Activated CD4-positive, alpha-beta T cell treated with anti-CD3 and anti-CD28 coated beads for 36 hours (primary cell): ENCODE measurements around the gene MKRN2OS. TPM values are rescaled to one million over a fixed set of nuclear protein-coding genes. Genes with fewer than 3 reads are reported as not detected.

Source experiments
- ATAC-seq: fragments of 200-7000 bp; cut with Tn5 transposase; one replicate; pipeline ENCODE4 v1.10.0; 2021; ENCODE audit warnings: mild to moderate bottlenecking, moderate library complexity
- CTCF ChIA-PET: fragments of 350-600 bp; sonication (Branson Sonifier 250); formaldehyde crosslinking; loops from one replicate; lab custom pipeline; 2021; ENCODE audit warnings: antibody characterized with exemption; lab: Charles Lee
- POLR2A ChIA-PET: fragments of 350-600 bp; sonication (Branson Sonifier 250); formaldehyde crosslinking; loops from one replicate; lab custom pipeline; 2021; ENCODE audit warnings: antibody characterized with exemption, inconsistent platforms; lab: Charles Lee
- DNase-seq: peaks from one replicate; pipeline ENCODE4 v3.0.0-alpha.2; 2020
- H3K27ac Mint-ChIP-seq: one replicate; pipeline ENCODE4 v1.8.0; 2021; ENCODE audit warnings: mixed read lengths
- H3K27me3 Mint-ChIP-seq: one replicate; pipeline ENCODE4 v1.8.0; 2021; ENCODE audit warnings: mixed read lengths
- H3K36me3 Mint-ChIP-seq: one replicate; pipeline ENCODE4 v1.8.0; 2021; ENCODE audit warnings: low read depth, mixed read lengths
- H3K4me1 Mint-ChIP-seq: one replicate; pipeline ENCODE4 v1.8.0; 2021; ENCODE audit warnings: mixed read lengths
- H3K4me3 Mint-ChIP-seq: one replicate; pipeline ENCODE4 v1.8.0; 2021; ENCODE audit warnings: mild to moderate bottlenecking, moderate library complexity, mixed read lengths
- H3K9me3 Mint-ChIP-seq: one replicate; pipeline ENCODE4 v1.8.0; 2021; ENCODE audit warnings: low read depth, mixed read lengths
- intact Hi-C, 2 experiments: fragments of 100-400 bp; cut with DNase I in 1 of 2; cut with micrococcal nuclease in 1 of 2; formaldehyde crosslinking; loops; one replicate each; pipeline versions ENCODE4 v1.14.2 to v1.15.1; 2022 to 2024; cut with DNase I, micrococcal nuclease
- total RNA-seq, 2 experiments: library from RNA; stranded (reverse); gene quantifications; one replicate each; pipeline ENCODE4 v1.2.3, GENCODE V29; 2021

Gene MKRN2OS
- total RNA-seq, 2 experiments from 2014 or later = not detected

DNA sequence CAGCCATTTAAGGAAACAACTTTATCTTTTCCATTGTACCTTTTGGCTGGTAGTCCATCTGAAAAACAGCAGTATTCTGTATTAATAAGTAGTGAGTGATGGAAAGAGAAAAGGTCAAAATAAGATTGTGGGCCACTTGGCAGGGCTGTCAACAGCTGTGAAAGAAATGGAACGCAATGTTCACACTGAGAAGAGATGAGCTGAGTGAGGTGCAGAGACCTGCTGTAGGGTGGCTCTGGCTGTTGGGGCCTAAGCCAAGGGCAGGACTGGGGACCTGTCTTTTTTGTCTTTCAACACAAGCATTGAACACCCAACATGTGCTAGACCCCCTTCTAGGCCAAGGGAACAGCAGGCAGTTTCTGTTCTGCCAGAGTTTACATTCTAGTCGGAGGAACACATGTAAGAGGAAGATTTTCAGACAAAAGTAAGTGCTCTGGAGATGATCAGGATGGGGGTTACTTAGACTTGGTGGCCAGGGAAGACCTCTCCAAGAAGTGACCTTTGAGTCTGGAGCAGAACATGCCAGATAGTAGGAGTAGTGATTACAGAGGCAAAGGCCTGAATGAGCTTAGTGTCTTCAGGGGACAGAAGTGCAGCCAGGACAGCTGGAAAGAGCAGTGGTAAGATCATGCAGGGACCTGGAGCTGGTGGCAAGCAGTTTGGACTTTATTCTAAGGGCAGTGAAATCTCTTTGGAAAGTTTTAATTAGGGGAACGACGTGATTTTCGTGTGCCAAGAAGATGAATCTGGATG, 31.4 kb downstream of the MKRN2OS start:
- POLR2A ChIA-PET = interaction anchor here (0.6 kb wide), 1 partner anchor 318 kb away, joined by 3 read pairs; no protein-coding TSS in a partner anchor
- H3K27ac Mint-ChIP-seq = no peak overlapping the region

DNA sequence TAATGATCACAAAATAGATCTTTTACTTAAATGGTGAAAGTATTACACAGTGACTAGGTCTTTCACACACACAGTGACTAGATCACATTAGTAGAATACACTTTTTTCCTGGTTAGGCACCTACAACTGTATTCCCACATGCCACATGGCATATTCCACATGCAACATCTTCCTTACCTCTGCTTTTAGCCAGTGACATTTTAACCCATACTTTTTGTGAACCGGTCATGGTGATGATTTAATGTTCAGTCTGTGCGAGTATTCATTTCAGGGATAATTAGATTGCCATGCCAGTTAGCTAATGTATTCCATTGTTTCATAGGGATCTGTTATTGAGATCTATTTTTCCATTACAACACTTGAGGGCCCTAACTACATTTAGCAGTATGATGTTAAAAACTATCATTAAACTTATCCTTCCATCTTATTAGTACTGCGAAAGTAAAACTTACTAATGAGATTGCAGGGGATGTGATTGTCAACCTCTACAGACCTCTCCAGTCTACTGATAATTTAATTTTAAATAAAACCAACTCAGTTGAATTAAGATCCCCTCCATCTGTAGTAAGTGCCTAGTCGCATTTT, 32.7 kb downstream of the MKRN2OS start:
- Mint-ChIP-seq H3K27me3 (no peaks in the 10 kb centered on the region), H3K4me3 (no peak overlapping the region), H3K9me3 (no peaks in the 10 kb centered on the region), H3K36me3 (peaks cover 11% of the 10 kb centered on the region), H3K27ac (no peak overlapping the region), H3K4me1 (no peaks in the 10 kb centered on the region)
- DNase-seq = no peak
- ATAC-seq = no peak
- intact Hi-C loops = no loop called here
- ChIA-PET POLR2A (no interaction called here), CTCF (no interaction called here)

More for the DNA sequence above, 31.4 kb downstream of the MKRN2OS start:
- Mint-ChIP-seq H3K4me1 (no peaks in the 10 kb centered on the region), H3K36me3 (peaks cover 9% of the 10 kb centered on the region), H3K9me3 (no peaks in the 10 kb centered on the region), H3K27me3 (no peaks in the 10 kb centered on the region), H3K4me3 (no peak overlapping the region)
- ATAC-seq = no peak
- CTCF ChIA-PET = interaction anchor here (0.5 to 0.7 kb wide), 3 partner anchors 9 to 446 kb away, joined by 3 to 4 read pairs (median 3); no protein-coding TSS in a partner anchor
- intact Hi-C loops = no loop called here
- no peak for DNase-seq

DNA sequence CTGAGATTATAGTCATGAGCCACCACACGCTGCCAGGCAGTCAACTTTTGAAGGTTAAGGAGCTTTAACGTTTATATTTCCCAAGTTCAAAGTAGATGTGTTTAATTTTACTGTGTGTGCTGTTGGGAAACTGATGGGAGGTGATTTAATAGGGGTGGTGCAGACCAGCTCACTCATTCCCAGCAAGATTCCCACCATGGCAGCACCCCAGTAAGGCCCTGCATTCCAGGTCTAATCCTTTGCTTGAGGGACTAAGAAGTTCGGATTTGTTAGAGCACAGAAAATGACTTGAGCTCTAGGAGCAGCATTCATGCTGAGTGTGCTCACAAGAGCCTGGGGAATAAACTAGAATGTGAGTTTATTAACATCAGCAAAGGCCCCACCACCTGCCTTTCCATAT, 35.8 kb downstream of the MKRN2OS start:
- Mint-ChIP-seq H3K4me1 (no peaks in the 10 kb centered on the region), H3K27me3 (no peaks in the 10 kb centered on the region), H3K27ac (no peak overlapping the region), H3K36me3 (peaks cover 33% of the 10 kb centered on the region), H3K4me3 (no peak overlapping the region), H3K9me3 (no peaks in the 10 kb centered on the region)
- POLR2A ChIA-PET = no interaction called here
- DNase-seq = no peak
- CTCF ChIA-PET = interaction anchor here (0.6 to 1.3 kb wide), 3 partner anchors 23 to 211 kb away, joined by 3 read pairs; no protein-coding TSS in a partner anchor
- intact Hi-C loops = no loop called here
- ATAC-seq = no peak

DNA sequence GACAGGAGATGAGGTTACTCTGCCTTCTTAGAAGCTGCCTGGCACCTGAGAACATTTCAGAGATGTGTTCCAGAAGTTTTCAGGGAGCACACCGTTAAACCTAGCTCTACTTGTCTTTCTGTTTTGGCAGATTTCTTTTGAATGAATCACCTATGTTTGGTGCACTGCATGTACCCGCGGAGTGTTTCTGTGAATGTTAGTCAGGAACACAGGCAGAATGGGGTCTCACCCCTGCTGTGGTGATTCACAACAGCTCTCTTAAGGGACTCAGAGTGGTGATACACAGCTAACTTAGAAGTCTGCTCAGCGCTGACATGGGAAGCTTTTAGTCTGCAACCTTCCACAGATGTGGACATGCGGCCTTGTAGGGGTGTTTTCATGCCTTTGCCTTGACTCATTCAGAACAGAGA, 37.0 kb downstream of the MKRN2OS start:
- DNase-seq (no peak), ATAC-seq (no peak)
- Mint-ChIP-seq H3K36me3 (peaks cover 45% of the 10 kb centered on the region), H3K4me1 (no peaks in the 10 kb centered on the region), H3K27ac (no peak overlapping the region), H3K27me3 (no peaks in the 10 kb centered on the region), H3K4me3 (no peak overlapping the region), H3K9me3 (no peaks in the 10 kb centered on the region)
- CTCF ChIA-PET = interaction anchor here (1.1 to 1.3 kb wide), 2 partner anchors 46 to 212 kb away, joined by 3 read pairs; no protein-coding TSS in a partner anchor
- intact Hi-C loops = no loop called here
- POLR2A ChIA-PET = no interaction called here

DNA sequence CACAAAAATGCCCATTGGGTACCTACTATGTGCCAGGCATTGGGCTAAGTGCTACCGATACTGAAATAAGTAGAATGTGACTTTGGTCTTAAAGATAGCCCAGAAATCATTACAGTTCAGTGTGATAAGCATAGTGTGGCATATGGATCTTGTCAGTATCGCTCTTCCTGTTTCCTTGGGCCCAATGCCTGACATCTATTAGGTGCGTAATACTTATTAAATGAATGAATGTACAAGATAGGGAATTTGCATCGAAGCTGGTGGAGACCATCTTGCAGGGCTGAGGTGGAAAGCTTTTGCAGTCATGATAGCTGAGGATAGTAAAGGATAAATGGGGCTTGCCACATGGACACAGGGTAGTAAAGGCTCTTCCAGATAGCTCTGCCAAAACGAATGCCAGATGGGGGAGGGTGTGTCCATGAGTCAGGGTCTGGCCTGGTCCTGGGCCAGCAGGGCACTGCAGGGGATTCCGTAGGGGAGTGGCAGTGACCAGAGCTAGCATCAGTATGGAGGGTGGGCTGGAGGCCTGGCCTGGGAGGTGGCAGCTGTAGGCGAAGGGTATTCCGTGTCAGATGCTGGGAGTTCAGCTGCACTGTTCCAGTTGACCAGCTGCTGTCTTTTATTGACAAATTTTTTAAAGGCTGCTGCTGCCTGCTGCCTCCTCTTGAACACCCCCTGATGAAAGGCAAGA, 37.6 kb downstream of the MKRN2OS start:
- no peaks in the 10 kb centered on the region for H3K9me3 Mint-ChIP-seq
- H3K36me3 Mint-ChIP-seq = peaks cover 48% of the 10 kb centered on the region
- no peak overlapping the region for H3K4me3 Mint-ChIP-seq
- no peak overlapping the region for H3K27ac Mint-ChIP-seq
- intact Hi-C loops = no loop called here
- H3K4me1 Mint-ChIP-seq = no peaks in the 10 kb centered on the region
- ATAC-seq (no peak), DNase-seq (no peak)
- H3K27me3 Mint-ChIP-seq = no peaks in the 10 kb centered on the region
- ChIA-PET CTCF (interaction anchor here (0.6 kb wide), 1 partner anchor 12 kb away, joined by 3 read pairs; no protein-coding TSS in a partner anchor), POLR2A (interaction anchor here (0.6 kb wide), 1 partner anchor 145 kb away, joined by 3 read pairs; no protein-coding TSS in a partner anchor)

DNA sequence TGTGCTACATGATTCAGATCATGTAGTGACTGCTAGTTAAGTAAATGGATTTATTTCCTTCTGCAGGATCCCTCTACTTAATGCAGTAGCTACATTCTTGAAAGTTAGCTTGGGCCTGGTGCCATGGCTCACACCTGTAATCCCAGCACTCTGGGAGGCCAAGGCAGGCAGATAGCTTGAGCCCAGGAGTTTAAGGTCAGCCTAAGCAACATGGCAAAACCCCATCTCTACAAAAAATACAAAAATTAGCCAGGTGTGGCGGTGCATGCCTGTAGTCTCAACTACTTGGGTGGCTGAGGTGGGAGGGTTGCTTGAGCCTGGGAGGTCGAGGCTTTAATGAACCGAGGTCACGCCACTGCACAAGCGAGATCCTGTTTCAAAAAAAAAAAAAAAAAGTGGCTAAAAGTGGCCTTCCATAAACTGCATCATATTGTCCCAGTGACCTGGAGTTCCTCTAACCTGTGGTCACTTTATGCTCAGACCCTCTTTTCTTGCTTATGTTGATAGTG, 39.0 kb downstream of the MKRN2OS start:
- DNase-seq (no peak), ATAC-seq (no peak)
- no peaks in the 10 kb centered on the region for H3K4me1 Mint-ChIP-seq
- no peak overlapping the region for H3K4me3 Mint-ChIP-seq
- no peaks in the 10 kb centered on the region for H3K9me3 Mint-ChIP-seq
- no peak overlapping the region for H3K27ac Mint-ChIP-seq
- H3K36me3 Mint-ChIP-seq = peaks cover 55% of the 10 kb centered on the region
- H3K27me3 Mint-ChIP-seq = no peaks in the 10 kb centered on the region
- ChIA-PET CTCF (interaction anchor here (0.7 to 1.5 kb wide), 3 partner anchors 11 to 371 kb away, joined by 3 read pairs; no protein-coding TSS in a partner anchor), POLR2A (interaction anchor here (0.6 kb wide), 1 partner anchor 194 kb away, joined by 4 read pairs; no protein-coding TSS in a partner anchor)
- intact Hi-C loops = no loop called here

DNA sequence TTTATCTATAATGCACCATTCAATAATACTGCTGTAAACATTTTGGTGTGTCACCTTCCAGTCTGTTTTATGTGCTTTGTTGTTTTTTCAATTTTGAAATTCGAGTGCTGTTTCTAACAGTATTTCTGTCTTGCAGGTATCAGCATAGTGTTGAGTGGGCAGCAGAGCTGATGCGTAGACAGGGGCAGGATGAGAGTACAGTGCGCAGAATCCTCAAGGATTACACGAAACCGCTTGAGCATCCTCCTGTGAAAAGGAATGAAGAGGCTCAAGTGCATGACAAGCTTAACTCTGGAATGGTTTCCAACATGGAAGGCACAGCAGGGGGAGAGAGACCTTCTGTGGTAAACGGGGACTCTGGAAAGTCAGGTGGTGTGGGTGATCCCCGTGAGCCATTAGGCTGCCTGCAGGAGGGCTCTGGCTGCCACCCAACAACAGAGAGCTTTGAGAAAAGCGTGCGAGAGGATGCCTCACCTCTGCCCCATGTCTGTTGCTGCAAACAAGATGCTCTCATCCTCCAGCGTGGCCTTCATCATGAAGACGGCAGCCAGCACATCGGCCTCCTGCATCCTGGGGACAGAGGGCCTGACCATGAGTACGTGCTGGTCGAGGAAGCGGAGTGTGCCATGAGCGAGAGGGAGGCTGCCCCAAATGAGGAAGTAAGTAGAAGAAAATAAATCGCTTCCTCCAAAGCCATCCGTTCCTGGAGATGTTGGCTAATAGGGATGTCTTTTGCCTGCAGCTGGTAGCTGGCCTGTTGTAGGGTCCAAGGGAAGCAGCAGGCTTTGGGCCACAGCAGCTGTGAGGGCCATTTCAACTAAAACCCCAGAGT, 42.0 kb downstream of the MKRN2OS start:
- DNase-seq (no peak), ATAC-seq (no peak)
- ChIA-PET CTCF (interaction anchor here (1.7 kb wide), 1 partner anchor 8 kb away, joined by 3 read pairs; no protein-coding TSS in a partner anchor), POLR2A (no interaction called here)
- intact Hi-C loops = no loop called here
- Mint-ChIP-seq H3K36me3 (peaks cover 62% of the 10 kb centered on the region), H3K27me3 (no peaks in the 10 kb centered on the region), H3K4me1 (no peaks in the 10 kb centered on the region), H3K27ac (no peak overlapping the region), H3K4me3 (no peak overlapping the region), H3K9me3 (no peaks in the 10 kb centered on the region)

DNA sequence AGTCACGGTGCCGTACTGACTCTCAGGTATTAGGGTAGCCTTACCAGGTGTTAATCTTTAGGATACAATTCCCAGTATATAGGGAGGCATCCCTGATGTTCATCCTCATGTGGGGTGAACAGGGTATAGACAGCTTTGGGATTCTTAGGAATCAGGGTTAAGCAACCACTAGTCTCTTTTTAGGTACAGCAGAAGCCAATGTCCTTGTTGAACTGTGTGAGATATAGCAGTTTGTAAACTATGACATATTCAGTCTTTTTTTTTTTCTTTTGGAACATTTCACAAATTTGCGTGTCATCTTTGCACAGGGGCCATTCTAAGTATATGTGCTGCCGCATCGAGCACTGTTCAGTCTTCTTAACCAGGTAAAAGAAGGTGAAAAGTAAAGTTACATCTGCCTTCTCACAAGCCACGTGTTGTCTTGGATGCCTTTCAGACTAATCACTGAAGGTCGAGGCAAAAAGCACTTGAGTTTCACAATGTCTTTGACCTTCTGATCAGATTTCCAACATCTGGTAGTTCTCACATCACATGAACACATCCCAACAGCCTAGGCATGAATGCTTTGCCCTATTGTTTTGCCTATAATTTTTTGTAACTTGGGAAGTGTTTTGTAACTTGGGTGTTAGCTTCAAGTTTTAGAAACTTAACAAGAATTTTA, 43.8 kb downstream of the MKRN2OS start:
- Mint-ChIP-seq H3K27ac (no peak overlapping the region), H3K27me3 (no peaks in the 10 kb centered on the region), H3K9me3 (no peaks in the 10 kb centered on the region), H3K36me3 (peaks cover 69% of the 10 kb centered on the region), H3K4me3 (no peak overlapping the region), H3K4me1 (no peaks in the 10 kb centered on the region)
- no peak for ATAC-seq
- CTCF ChIA-PET = interaction anchor here (0.7 to 1.7 kb wide), 4 partner anchors 10 to 694 kb away, joined by 3 read pairs; no protein-coding TSS in a partner anchor
- no peak for DNase-seq
- intact Hi-C loops = no loop called here
- POLR2A ChIA-PET = no interaction called here

DNA sequence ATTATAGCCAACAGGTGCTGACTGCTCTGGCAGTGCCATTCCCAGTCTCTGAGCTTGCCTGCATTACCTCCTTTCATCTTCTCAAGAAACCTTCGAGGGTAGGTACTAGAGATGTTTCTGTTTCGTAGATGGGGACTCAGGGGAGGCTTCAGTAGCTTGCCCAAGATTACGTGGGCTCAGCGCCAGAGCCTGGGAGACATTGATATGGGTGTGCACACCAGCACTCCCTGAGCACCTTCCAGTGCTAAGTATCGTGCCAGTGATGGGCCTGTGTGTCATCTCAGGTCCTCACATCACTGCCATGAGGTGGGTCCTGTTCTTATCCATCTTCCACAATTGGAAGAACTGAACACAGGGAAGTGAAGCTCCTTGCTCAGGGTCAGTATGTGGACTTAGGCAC, 45.8 kb downstream of the MKRN2OS start:
- ChIA-PET POLR2A (no interaction called here), CTCF (no interaction called here)
- H3K4me1 Mint-ChIP-seq = no peaks in the 10 kb centered on the region
- no peak overlapping the region for H3K4me3 Mint-ChIP-seq
- DNase-seq = no peak
- no peaks in the 10 kb centered on the region for H3K9me3 Mint-ChIP-seq
- intact Hi-C loops = no loop called here
- no peak overlapping the region for H3K27ac Mint-ChIP-seq
- ATAC-seq = no peak
- peaks cover 60% of the 10 kb centered on the region for H3K36me3 Mint-ChIP-seq
- H3K27me3 Mint-ChIP-seq = no peaks in the 10 kb centered on the region

DNA sequence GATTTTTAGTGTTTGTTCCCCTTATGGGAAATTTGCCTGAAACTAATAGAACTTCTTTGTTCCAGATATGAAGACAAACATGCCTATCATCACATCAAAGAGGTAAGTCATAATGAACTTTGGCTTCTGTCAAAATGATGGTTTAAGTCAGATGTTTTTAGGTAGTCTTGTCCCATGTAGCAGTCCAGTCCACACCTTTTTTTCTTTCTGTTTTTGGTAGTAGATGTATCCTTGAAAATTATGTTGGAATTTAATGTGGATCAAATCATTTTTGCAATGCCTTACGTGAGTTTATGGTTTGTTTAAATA, 48.9 kb downstream of the MKRN2OS start:
- no peak for DNase-seq
- H3K27ac Mint-ChIP-seq = no peak overlapping the region
- intact Hi-C loops = no loop called here
- H3K9me3 Mint-ChIP-seq = no peaks in the 10 kb centered on the region
- no peak for ATAC-seq
- H3K27me3 Mint-ChIP-seq = no peaks in the 10 kb centered on the region
- H3K4me3 Mint-ChIP-seq = no peak overlapping the region
- ChIA-PET CTCF (interaction anchor here (0.7 to 1.0 kb wide), 2 partner anchors 11 to 17 kb away, joined by 3 read pairs; no protein-coding TSS in a partner anchor), POLR2A (no interaction called here)
- peaks cover 59% of the 10 kb centered on the region for H3K36me3 Mint-ChIP-seq
- H3K4me1 Mint-ChIP-seq = no peaks in the 10 kb centered on the region
